Epithelial cell of proximal tubule (primary cell): ENCODE measurements around the gene TBCD. TPM values are rescaled to one million over a fixed set of nuclear protein-coding genes. Genes with fewer than 3 reads are reported as not detected.

Source experiments
- DNase-seq: peaks from one replicate; pipeline ENCODE4 v3.0.0-alpha.2; 2011; ENCODE audit warnings: low read depth
- H3K4me3 ChIP-seq: 2 replicates; pipeline ENCODE4 v1.5.1; 2011; ENCODE audit warnings: low read depth, mild to moderate bottlenecking, low read length
- CTCF ChIP-seq: conservative IDR thresholded peaks from 2 replicates; pipeline ENCODE4 v1.5.1; 2012; ENCODE audit warnings: low read depth, mild to moderate bottlenecking, low read length
- total RNA-seq: library from RNA; depleted of rRNA; stranded (reverse); fragments of >200 nt; gene quantifications from 2 replicates; pipeline ENCODE4 v1.2.3, GENCODE V29; 2015

TBCD gene
- total RNA-seq, 1 donor from 2014 or later = 46.6 TPM

GRCh38 chr17:82807562-82807961 lies 55.7 kb downstream of the TBCD start:
- no peak for DNase-seq
- H3K4me3 ChIP-seq = no peak overlapping the region
- no peak for TF ChIP-seq CTCF

- no peak for TF ChIP-seq CTCF
- no peak for DNase-seq
- H3K4me3 ChIP-seq = no peak overlapping the region
Measured at GRCh38 chr17:82808006-82808405, 56.1 kb downstream of the TBCD start.

- H3K4me3 ChIP-seq = no peak overlapping the region
- no peak for TF ChIP-seq CTCF
- DNase-seq = no peak
Measured at GRCh38 chr17:82808921-82809905, 57.3 kb downstream of the TBCD start.

GRCh38 chr17:82810644-82811430 lies 59.0 kb downstream of the TBCD start:
- DNase-seq = no peak
- TF ChIP-seq CTCF = no peak
- no peak overlapping the region for H3K4me3 ChIP-seq

- no peak for DNase-seq
- no peak for TF ChIP-seq CTCF
- H3K4me3 ChIP-seq = no peak overlapping the region
Measured at GRCh38 chr17:82812058-82812457, 60.2 kb downstream of the TBCD start.

GRCh38 chr17:82812601-82813000 lies 60.7 kb downstream of the TBCD start:
- no peak for TF ChIP-seq CTCF
- no peak overlapping the region for H3K4me3 ChIP-seq
- DNase-seq = no peak
